Upper lobe of right lung (tissue), 1 donor: Measurements from ENCODE around the gene EXD3. TPM values are rescaled to one million over a fixed set of nuclear protein-coding genes. Genes with fewer than 3 reads are reported as not detected.

Experiments
- ATAC-seq: fragments of 200-7000 bp; cut with Tn5 transposase; one replicate; pipeline ENCODE4 v1.9.1; 2020; ENCODE audit warnings: mild to moderate bottlenecking, moderate library complexity
- DNase-seq: peaks from one replicate; pipeline ENCODE4 v3.0.0-alpha.2; 2020
- H3K27ac ChIP-seq: fragments of 200-600 bp; one replicate; pipeline ENCODE4 v1.8.0; 2022
- H3K27me3 ChIP-seq: fragments of 200-600 bp; one replicate; pipeline ENCODE4 v1.8.0; 2022; ENCODE audit warnings: mild to moderate bottlenecking
- H3K36me3 ChIP-seq: fragments of 200-600 bp; one replicate; pipeline ENCODE4 v1.8.0; 2022
- H3K4me1 ChIP-seq: fragments of 200-600 bp; one replicate; pipeline ENCODE4 v1.8.0; 2022
- H3K4me3 ChIP-seq: fragments of 200-600 bp; one replicate; pipeline ENCODE4 v1.8.0; 2022; ENCODE audit warnings: mild to moderate bottlenecking
- H3K9me3 ChIP-seq: fragments of 200-600 bp; one replicate; pipeline ENCODE4 v1.8.0; 2022
- intact Hi-C: fragments of 100-400 bp; cut with DNase I; formaldehyde crosslinking; loops from one replicate; pipeline ENCODE4 v1.11.0; 2022
- total RNA-seq: library from RNA; stranded (reverse); fragmentation: NEBNext Ultra II Directional; extraction: Animal tissue kit (Norgen Biotek cat#: 25700); gene quantifications from one replicate; pipeline ENCODE4 v1.2.1, GENCODE V29; 2021
- TF ChIP-seq, protein P1 (sequence below): fragments of 200-600 bp; IDR thresholded peaks from one replicate; pipeline ENCODE4 v1.8.0; 2022; ENCODE audit warnings: antibody characterized with exemption
- donor health status: DM: no; HTN: yes; CAD: no; lungs with severe emphysema.

The EXD3 gene
- total RNA-seq, 1 donor from 2014 or later = 27.3 TPM

DNA sequence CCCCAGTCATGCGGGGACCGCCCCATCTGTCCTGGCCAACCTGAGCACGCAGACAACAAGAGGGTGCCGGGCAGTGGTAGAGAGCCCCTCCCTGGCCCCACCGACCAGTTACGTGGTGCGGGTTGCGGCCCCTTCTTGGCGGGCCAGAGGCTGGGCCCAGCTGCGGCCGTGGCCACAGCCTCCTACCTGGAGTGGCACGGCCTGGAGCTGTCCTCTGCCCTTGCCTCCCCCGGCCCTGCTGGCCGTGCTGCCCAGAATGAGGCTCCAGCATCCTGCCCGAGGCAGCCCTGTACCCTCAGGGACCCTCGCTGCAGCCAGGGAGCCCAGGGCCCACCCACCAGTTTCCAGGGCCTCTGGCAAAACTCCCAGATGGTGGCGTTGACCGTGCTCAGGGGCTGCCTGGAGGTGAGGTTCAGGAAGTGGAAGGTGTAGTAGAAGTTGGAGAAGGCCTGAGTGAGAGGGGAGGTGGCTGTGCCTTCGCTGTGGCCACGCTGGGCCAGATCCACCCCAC lies 12.5 kb upstream of the EXD3 start:
- no peak overlapping the region for H3K4me3 ChIP-seq
- H3K4me1 ChIP-seq = no peaks in the 10 kb centered on the region
- H3K9me3 ChIP-seq = no peaks in the 10 kb centered on the region
- no peak overlapping the region for H3K27ac ChIP-seq
- TF ChIP-seq, protein P1, sequence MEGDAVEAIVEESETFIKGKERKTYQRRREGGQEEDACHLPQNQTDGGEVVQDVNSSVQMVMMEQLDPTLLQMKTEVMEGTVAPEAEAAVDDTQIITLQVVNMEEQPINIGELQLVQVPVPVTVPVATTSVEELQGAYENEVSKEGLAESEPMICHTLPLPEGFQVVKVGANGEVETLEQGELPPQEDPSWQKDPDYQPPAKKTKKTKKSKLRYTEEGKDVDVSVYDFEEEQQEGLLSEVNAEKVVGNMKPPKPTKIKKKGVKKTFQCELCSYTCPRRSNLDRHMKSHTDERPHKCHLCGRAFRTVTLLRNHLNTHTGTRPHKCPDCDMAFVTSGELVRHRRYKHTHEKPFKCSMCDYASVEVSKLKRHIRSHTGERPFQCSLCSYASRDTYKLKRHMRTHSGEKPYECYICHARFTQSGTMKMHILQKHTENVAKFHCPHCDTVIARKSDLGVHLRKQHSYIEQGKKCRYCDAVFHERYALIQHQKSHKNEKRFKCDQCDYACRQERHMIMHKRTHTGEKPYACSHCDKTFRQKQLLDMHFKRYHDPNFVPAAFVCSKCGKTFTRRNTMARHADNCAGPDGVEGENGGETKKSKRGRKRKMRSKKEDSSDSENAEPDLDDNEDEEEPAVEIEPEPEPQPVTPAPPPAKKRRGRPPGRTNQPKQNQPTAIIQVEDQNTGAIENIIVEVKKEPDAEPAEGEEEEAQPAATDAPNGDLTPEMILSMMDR = no peak
- intact Hi-C loops = no loop called here
- no peaks in the 10 kb centered on the region for H3K27me3 ChIP-seq
- no peaks in the 10 kb centered on the region for H3K36me3 ChIP-seq
- ATAC-seq (no peak), DNase-seq (peak; percentile 59)

- peak; percentile 64 for DNase-seq
- TF ChIP-seq, protein P1 = no peak
- Histone ChIP-seq H3K4me1 (no peaks in the 10 kb centered on the region), H3K27me3 (no peaks in the 10 kb centered on the region), H3K4me3 (no peak overlapping the region), H3K9me3 (no peaks in the 10 kb centered on the region), H3K27ac (no peak overlapping the region), H3K36me3 (no peaks in the 10 kb centered on the region)
- intact Hi-C loops = no loop called here
- no peak for ATAC-seq
These were observed 11.8 kb upstream of the EXD3 start for GRCh38 chr9:137434498-137435380.

DNA sequence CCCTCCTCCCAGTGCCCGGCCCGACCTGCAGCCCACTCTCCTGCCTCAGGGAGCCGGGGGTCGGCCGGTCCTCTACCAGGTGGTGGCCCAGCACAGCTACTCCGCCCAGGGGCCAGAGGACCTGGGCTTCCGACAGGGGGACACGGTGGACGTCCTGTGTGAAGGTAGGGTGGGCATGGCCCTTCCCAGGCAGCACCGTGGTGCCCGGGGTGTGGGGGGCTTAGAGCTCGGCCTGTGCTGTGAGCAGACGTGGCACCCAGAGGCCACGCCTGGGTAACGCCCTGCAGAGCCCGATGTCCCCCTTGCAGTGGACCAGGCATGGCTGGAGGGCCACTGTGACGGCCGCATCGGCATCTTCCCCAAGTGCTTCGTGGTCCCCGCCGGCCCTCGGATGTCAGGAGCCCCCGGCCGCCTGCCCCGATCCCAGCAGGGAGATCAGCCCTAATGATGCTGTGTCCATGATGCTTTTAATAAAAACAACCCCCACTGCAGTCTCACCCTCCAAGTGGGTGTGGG lies 11.0 kb upstream of the EXD3 start:
- Histone ChIP-seq H3K27ac (no peak overlapping the region), H3K27me3 (no peaks in the 10 kb centered on the region), H3K36me3 (no peaks in the 10 kb centered on the region), H3K9me3 (no peaks in the 10 kb centered on the region), H3K4me1 (no peaks in the 10 kb centered on the region), H3K4me3 (no peak overlapping the region)
- ATAC-seq (no peak), DNase-seq (peak; percentile 62)
- TF ChIP-seq, protein P1 = no peak
- intact Hi-C loops = no loop called here

DNA sequence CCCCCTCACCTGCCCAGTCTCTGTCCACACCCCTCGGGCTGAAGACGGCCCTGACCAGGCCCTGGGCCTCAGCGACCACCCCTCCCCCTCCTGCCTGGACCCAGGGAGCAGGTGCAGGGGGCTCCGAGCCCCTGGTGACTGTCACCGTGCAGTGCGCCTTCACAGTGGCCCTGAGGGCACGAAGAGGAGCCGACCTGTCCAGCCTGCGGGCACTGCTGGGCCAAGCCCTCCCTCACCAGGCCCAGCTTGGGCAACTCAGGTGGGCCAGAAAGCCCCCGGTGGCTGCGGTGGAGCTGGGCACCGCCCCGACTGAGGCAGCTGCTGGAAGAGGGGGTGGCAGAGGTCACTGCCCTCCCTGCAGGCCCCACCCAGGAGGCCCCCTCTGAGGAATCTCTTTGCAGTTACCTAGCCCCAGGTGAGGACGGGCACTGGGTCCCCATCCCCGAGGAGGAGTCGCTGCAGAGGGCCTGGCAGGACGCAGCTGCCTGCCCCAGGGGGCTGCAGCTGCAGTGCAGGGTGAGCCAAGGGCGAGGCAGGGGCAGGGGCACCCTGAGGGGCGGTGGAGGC lies 10.5 kb upstream of the EXD3 start:
- no peaks in the 10 kb centered on the region for H3K4me1 ChIP-seq

DNA sequence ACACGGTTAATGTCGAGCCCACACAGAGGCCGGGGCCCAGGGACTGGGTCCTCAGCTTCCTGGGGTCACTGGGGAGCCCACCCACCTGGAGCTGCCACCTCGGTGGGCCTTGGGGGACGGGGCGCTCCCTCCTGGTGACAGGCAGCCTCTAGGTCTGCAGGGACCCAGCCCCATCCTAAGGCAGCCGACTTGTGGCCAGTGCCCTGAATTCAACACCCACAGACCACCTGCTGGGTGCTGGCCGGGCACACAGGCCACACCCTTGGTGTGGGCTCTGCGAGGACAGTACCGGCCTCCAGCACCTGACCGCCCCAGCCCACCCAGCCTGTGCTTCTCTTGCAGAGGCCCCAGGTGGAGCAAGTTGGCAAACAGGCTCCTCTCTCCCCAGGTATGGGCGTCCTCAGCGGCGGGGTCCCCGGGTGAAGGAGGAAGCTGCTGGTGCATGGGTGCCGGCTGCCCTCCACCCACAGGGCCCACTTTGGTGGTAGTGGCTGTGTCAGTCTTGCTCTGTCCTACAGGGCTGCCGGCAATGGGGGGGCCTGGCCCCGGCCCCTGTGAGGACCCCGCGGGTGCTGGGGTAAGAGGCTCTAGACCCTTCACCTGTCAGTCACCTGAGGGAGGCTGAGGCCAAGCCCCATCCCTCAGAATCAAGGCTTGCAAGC lies 9.9 kb upstream of the EXD3 start:
- Histone ChIP-seq H3K36me3 (no peaks in the 10 kb centered on the region), H3K4me3 (no peak overlapping the region), H3K9me3 (no peaks in the 10 kb centered on the region), H3K27me3 (no peaks in the 10 kb centered on the region), H3K27ac (no peak overlapping the region), H3K4me1 (no peaks in the 10 kb centered on the region)
- peak; percentile 61 for DNase-seq
- TF ChIP-seq, protein P1 = no peak
- ATAC-seq = no peak
- intact Hi-C loops = no loop called here

More for the DNA sequence above, 10.5 kb upstream of the EXD3 start:
- Histone ChIP-seq H3K4me3 (no peak overlapping the region), H3K27me3 (no peaks in the 10 kb centered on the region), H3K36me3 (no peaks in the 10 kb centered on the region), H3K9me3 (no peaks in the 10 kb centered on the region), H3K27ac (no peak overlapping the region)
- DNase-seq (peak; percentile 58), ATAC-seq (no peak)
- intact Hi-C loops = no loop called here
- TF ChIP-seq, protein P1 = no peak
